HL-60/S4 treated with phorbol 12-myristate 13-acetate at 8.2 ng/mL for 4 days and 3 days (cell line): Measurements from ENCODE around the gene CSNK2A1.
"Not testable (repeated sequence)": the region's sequence is repeated elsewhere in the genome, so short reads cannot be mapped to it uniquely, and the experiment has no call there.

Experiments used
- in situ Hi-C: fragments of 300-500 bp; cut with MboI; formaldehyde crosslinking; loops from 2 replicates; pipeline ENCODE4 v1.15.0; 2022; ENCODE audit warnings: low sequenced_read_pairs

CSNK2A1 gene

GRCh38 chr20:462199-462991 is 81.2 kb downstream of the CSNK2A1 start, which contains the start of gene TBC1D20:
Gene TBC1D20 (minus strand): TSS chr20:462533. CDS start chr20:462405, 128 bp downstream.
- in situ Hi-C loops = no loop called here

- in situ Hi-C loops = no loop called here
Observed at GRCh38 chr20:461254-462198, 82.1 kb downstream of the CSNK2A1 start.

- in situ Hi-C loops = no loop called here
Observed at GRCh38 chr20:460707-461106, 82.9 kb downstream of the CSNK2A1 start.

GRCh38 chr20:460180-460579 is 83.4 kb downstream of the CSNK2A1 start:
- in situ Hi-C loops = no loop called here

GRCh38 chr20:458776-459175 is 84.8 kb downstream of the CSNK2A1 start:
- in situ Hi-C loops = no loop called here

- in situ Hi-C loops = no loop called here
Observed at GRCh38 chr20:454951-455350, 88.6 kb downstream of the CSNK2A1 start.

- in situ Hi-C loops = not testable (repeated sequence)
Observed at GRCh38 chr20:452021-452420, 91.6 kb downstream of the CSNK2A1 start.

GRCh38 chr20:445514-446336 is 97.9 kb downstream of the CSNK2A1 start:
- in situ Hi-C loops = no loop called here

GRCh38 chr20:444862-445426 is 98.6 kb downstream of the CSNK2A1 start:
- in situ Hi-C loops = no loop called here

GRCh38 chr20:444117-444516 is 99.5 kb downstream of the CSNK2A1 start:
- in situ Hi-C loops = no loop called here

GRCh38 chr20:443223-443775 is 100.3 kb downstream of the CSNK2A1 start:
- in situ Hi-C loops = no loop called here

GRCh38 chr20:440636-441035 is 103.0 kb downstream of the CSNK2A1 start:
- in situ Hi-C loops = no loop called here

GRCh38 chr20:440148-440547 is 103.4 kb downstream of the CSNK2A1 start:
- in situ Hi-C loops = no loop called here

GRCh38 chr20:438571-439469 is 104.8 kb downstream of the CSNK2A1 start:
- in situ Hi-C loops = no loop called here

GRCh38 chr20:437787-438486 is 105.7 kb downstream of the CSNK2A1 start:
- in situ Hi-C loops = no loop called here

- in situ Hi-C loops = no loop called here
Observed at GRCh38 chr20:436476-436875, 107.1 kb downstream of the CSNK2A1 start.

GRCh38 chr20:435558-435957 is 108.0 kb downstream of the CSNK2A1 start:
- in situ Hi-C loops = no loop called here

- in situ Hi-C loops = no loop called here
Observed at GRCh38 chr20:434661-435419, 108.8 kb downstream of the CSNK2A1 start.
